Natural killer cell (primary cell): ENCODE results near the gene SLC35B2. TPM values are rescaled to one million over a fixed set of nuclear protein-coding genes. Genes with fewer than 3 reads are reported as not detected.
A peak's percentile ranks its signal among the peaks of the same experiment; 100 is the strongest.

Experiments used
- ATAC-seq, 3 donors: fragments of 150-1000 bp in 2 of 3; fragments of 200-7000 bp in 1 of 3; cut with Tn5 transposase; 1 replicate in 1 of 3; 2 replicates in 2 of 3; pipeline ENCODE4 v1.10.0; 2021; ENCODE audit warnings: mild to moderate bottlenecking in 2 of 3, moderate library complexity in 2 of 3
- DNase-seq, 2 donors: peaks; one replicate each; pipeline versions ENCODE4 v3.0.0 to v3.0.0-alpha.2; 2013 to 2021; ENCODE audit warnings: mixed read lengths in 1 of 2
- H3K27ac ChIP-seq: one replicate; pipeline ENCODE4 v1.5.1; 2013; ENCODE audit warnings: mild to moderate bottlenecking, low read length
- H3K27me3 ChIP-seq: one replicate; pipeline ENCODE4 v1.6.1; 2013; ENCODE audit warnings: low read length; ENCODE audit not compliant: control insufficient read depth, insufficient read depth
- H3K36me3 ChIP-seq: one replicate; pipeline ENCODE4 v1.6.1; 2013; ENCODE audit warnings: low read length; ENCODE audit not compliant: control insufficient read depth, insufficient read depth
- H3K4me1 ChIP-seq: one replicate; pipeline ENCODE4 v1.6.1; 2013; ENCODE audit warnings: low read length; ENCODE audit not compliant: control insufficient read depth, insufficient read depth
- H3K4me3 ChIP-seq: one replicate; pipeline ENCODE4 v1.5.1; 2013; ENCODE audit warnings: low read length
- H3K9me3 ChIP-seq: one replicate; pipeline ENCODE4 v1.6.1; 2013; ENCODE audit warnings: low read length; ENCODE audit not compliant: control insufficient read depth, insufficient read depth
- H3K27ac Mint-ChIP-seq, 2 donors: one replicate each; pipeline ENCODE4 v1.8.0; 2022; ENCODE audit warnings: mild to moderate bottlenecking in 2 of 2, mixed read lengths in 2 of 2, moderate library complexity in 1 of 2
- H3K27me3 Mint-ChIP-seq, 2 donors: one replicate each; pipeline ENCODE4 v1.8.0; 2022; ENCODE audit warnings: low read depth in 2 of 2, mixed read lengths in 2 of 2
- H3K36me3 Mint-ChIP-seq: one replicate; pipeline ENCODE4 v1.8.0; 2022; ENCODE audit warnings: mixed read lengths
- H3K4me1 Mint-ChIP-seq, 2 donors: one replicate each; pipeline ENCODE4 v1.8.0; 2022; ENCODE audit warnings: mixed read lengths in 2 of 2
- H3K4me3 Mint-ChIP-seq: one replicate; pipeline ENCODE4 v1.8.0; 2022; ENCODE audit warnings: mild to moderate bottlenecking, moderate library complexity, mixed read lengths
- H3K9me3 Mint-ChIP-seq, 2 donors: one replicate each; pipeline ENCODE4 v1.8.0; 2022; ENCODE audit warnings: mixed read lengths in 2 of 2
- CTCF ChIP-seq: fragments of 200-600 bp; IDR thresholded peaks from one replicate; pipeline ENCODE4 v1.8.0; 2022; ENCODE audit warnings: antibody characterized with exemption
- WGBS: methylation state at CpG from one replicate; pipeline ENCODE4 v1.1.7; 2013; ENCODE audit warnings: missing lambda C conversion rate; ENCODE audit not compliant: insufficient coverage; 5-methylcytosine and 5-hydroxymethylcytosine counted together
- intact Hi-C: fragments of 100-400 bp; cut with micrococcal nuclease; formaldehyde crosslinking; loops from one replicate; pipeline ENCODE4 v1.14.2; 2022
- total RNA-seq, 4 donors: library from RNA; stranded (reverse); fragments of 120-200 nt in 1 of 4; gene quantifications; one replicate each; pipeline versions ENCODE4 v1.2.3 to v1.2.4, GENCODE V29; 2013 to 2022

Gene SLC35B2
- total RNA-seq, 3 donors from 2014 or later (not counting 1 experiment from before 2014, with no cell fraction given): 20.9 to 27.7 (median 26.8) TPM

GRCh38 chr6:44270526-44271405 is 13.4 kb upstream of the SLC35B2 start:
- Histone ChIP-seq H3K27ac (no peak overlapping the region), H3K9me3 (no peaks in the 10 kb centered on the region), H3K36me3 (no peaks in the 10 kb centered on the region), H3K27me3 (peaks cover 37% of the 10 kb centered on the region), H3K4me1 (peaks cover 20% of the 10 kb centered on the region), H3K4me3 (no peak overlapping the region)
- peak overlapping the region; percentile 69 for H3K4me3 Mint-ChIP-seq
- no peak overlapping the region for H3K27ac Mint-ChIP-seq
- ATAC-seq (peak in 1 of 3 donors; percentile 30), DNase-seq (peak in 1 of 2 donors; percentile 39)
- intact Hi-C loops: no loop called here
- peaks cover 0 to 25% of the 10 kb centered on the region in 2 donors for H3K4me1 Mint-ChIP-seq
- no peak for TF ChIP-seq CTCF
- peaks cover 45 to 47% of the 10 kb centered on the region in 2 donors for H3K27me3 Mint-ChIP-seq
- H3K9me3 Mint-ChIP-seq: no peaks in the 10 kb centered on the region
- 2% methylated on average over 83 of the region's 90 CpGs for WGBS
- no peaks in the 10 kb centered on the region for H3K36me3 Mint-ChIP-seq

GRCh38 chr6:44269921-44270525 is 12.7 kb upstream of the SLC35B2 start, which contains the start of gene TMEM151B:
Gene TMEM151B, plus strand, starts transcription at chr6:44270450. Its CDS starts 293 bp downstream, at chr6:44270743.
- TF ChIP-seq CTCF: no peak
- peaks cover 37% of the 10 kb centered on the region for H3K27me3 ChIP-seq
- H3K4me1 ChIP-seq: peaks cover 19% of the 10 kb centered on the region
- H3K27me3 Mint-ChIP-seq: peaks cover 45 to 47% of the 10 kb centered on the region in 2 donors
- H3K4me1 Mint-ChIP-seq: peaks cover 0 to 27% of the 10 kb centered on the region in 2 donors
- H3K9me3 Mint-ChIP-seq: no peaks in the 10 kb centered on the region
- intact Hi-C loops: loop anchor here (2.0 kb wide), 1 partner anchor 69 kb away; no protein-coding TSS in a partner anchor
- no peaks in the 10 kb centered on the region for H3K9me3 ChIP-seq
- no peak within 1 kb of the TSS for H3K4me3 ChIP-seq
- peak within 1 kb of the TSS; percentile 69 for H3K4me3 Mint-ChIP-seq
- no peak within 1 kb of the TSS for H3K27ac ChIP-seq
- 11% methylated on average over 28 of the region's 29 CpGs for WGBS
- H3K36me3 Mint-ChIP-seq: no peaks in the 10 kb centered on the region
- peak in 1 of 2 donors; percentile 55 for DNase-seq
- no peaks in the 10 kb centered on the region for H3K36me3 ChIP-seq
- no peak for ATAC-seq
- H3K27ac Mint-ChIP-seq: peak within 1 kb of the TSS in 1 of 2 donors; percentile 20

DNA sequence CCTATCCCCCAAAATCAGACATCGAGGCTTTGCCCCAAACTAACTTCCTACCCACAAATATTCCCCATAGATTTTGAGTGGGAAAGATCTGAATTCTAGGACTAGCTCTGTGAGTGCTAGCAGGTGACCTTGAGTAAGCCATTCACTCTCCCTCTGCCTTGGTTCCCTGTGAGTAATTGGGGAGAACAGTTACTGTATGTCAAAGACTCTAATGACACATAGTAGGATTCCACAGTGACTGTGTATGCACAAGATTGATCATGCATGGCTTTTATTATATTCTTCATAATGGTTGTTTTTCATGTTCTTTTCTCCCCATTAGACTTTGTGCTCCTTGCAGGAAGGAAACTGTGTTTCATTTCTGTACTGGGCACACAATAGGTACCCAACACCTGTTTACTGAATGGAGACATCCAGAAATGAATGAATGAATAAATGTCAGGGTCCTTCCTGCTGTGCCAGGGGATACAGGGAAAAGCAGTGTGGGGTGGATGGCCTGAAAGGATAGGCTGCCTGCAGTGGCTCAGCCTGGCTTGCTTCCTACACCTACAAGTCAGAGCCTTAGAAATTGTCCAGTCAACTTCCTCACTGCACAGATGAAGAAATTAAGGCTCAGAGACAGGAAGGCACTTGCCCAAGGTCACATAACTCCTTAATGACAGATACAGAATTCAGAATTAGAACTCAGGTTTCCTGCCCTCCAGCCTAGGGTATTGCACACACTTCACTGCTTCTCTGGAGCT is 12.0 kb upstream of the SLC35B2 start:
- H3K4me3 Mint-ChIP-seq: peak overlapping the region; percentile 67
- Histone ChIP-seq H3K9me3 (no peaks in the 10 kb centered on the region), H3K27ac (no peak overlapping the region), H3K4me3 (no peak overlapping the region), H3K36me3 (no peaks in the 10 kb centered on the region), H3K27me3 (peaks cover 36% of the 10 kb centered on the region), H3K4me1 (peaks cover 26% of the 10 kb centered on the region)
- no peaks in the 10 kb centered on the region for H3K9me3 Mint-ChIP-seq
- peaks cover 6 to 30% of the 10 kb centered on the region in 2 donors for H3K4me1 Mint-ChIP-seq
- intact Hi-C loops: loop anchor here (2.0 kb wide), 1 partner anchor 69 kb away; no protein-coding TSS in a partner anchor
- peaks cover 40 to 42% of the 10 kb centered on the region in 2 donors for H3K27me3 Mint-ChIP-seq
- no CpG with 5 or more reads among the region's 1 CpG for WGBS
- TF ChIP-seq CTCF: no peak
- no peaks in the 10 kb centered on the region for H3K36me3 Mint-ChIP-seq
- no peak for ATAC-seq
- H3K27ac Mint-ChIP-seq: peak overlapping the region in 1 of 2 donors; percentile 20
- DNase-seq: peak in 1 of 2 donors; percentile 31
